ENCODE measurements around the gene MT2A.

DNA sequence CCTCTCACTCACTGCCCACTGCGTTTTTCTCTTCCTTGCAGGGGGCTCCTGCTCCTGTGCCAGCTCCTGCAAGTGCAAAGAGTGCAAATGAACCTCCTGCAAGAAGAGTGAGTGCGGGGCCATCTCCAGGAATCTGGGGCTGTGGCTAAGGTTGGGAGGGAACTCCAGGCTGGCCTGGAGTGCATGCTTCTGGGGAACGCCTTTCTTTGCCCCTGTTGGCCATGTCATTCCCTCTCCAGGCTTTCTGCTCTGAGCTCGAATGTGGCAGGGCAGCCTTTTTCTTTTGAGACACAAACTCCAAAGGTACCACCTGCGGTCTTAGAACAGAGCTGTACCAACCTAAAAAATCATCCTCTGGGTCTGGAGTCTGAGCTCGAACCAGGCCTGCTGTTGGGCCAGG is 9.8 kb downstream of the MT2A start:
- TF ChIP-seq, protein P1, sequence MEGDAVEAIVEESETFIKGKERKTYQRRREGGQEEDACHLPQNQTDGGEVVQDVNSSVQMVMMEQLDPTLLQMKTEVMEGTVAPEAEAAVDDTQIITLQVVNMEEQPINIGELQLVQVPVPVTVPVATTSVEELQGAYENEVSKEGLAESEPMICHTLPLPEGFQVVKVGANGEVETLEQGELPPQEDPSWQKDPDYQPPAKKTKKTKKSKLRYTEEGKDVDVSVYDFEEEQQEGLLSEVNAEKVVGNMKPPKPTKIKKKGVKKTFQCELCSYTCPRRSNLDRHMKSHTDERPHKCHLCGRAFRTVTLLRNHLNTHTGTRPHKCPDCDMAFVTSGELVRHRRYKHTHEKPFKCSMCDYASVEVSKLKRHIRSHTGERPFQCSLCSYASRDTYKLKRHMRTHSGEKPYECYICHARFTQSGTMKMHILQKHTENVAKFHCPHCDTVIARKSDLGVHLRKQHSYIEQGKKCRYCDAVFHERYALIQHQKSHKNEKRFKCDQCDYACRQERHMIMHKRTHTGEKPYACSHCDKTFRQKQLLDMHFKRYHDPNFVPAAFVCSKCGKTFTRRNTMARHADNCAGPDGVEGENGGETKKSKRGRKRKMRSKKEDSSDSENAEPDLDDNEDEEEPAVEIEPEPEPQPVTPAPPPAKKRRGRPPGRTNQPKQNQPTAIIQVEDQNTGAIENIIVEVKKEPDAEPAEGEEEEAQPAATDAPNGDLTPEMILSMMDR (IDR thresholded peaks at IDR 0.05; ENCODE audit: insufficient read depth, low read length, poor library complexity, severe bottlenecking): no peak
- TF ChIP-seq EZH2phosphoT487 (conservative IDR thresholded peaks at IDR 0.05; ENCODE audit: low read length): no peak

All from SU-DHL-6 (cell line).